ENCODE measurements around the gene STK32A.

The STK32A gene

DNA sequence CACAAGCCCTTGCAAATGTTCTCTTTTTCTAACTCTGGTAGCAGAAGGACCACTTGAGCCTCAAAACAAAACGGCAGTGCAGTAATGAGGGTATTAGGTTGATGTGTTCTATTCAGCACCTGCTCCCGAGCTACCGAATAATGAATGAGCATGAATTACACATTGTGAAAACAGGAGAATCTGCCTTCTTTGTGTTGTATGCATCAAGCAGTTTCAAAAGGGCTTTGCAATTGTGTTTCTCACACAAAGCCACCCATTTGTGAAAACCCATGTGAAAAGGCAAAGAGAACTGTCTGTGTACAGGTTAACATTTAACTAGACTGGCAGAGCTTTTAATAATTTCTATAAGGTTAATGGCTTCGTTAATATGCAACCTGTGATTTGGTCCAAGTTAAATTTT is 97.8 kb downstream of the STK32A start:
- no peak overlapping the region for H3K4me3 ChIP-seq (ENCODE audit: low read depth, low read length)
- TF ChIP-seq, protein P1, sequence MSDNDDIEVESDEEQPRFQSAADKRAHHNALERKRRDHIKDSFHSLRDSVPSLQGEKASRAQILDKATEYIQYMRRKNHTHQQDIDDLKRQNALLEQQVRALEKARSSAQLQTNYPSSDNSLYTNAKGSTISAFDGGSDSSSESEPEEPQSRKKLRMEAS (IDR thresholded peaks at IDR 0.05; ENCODE audit: low read depth, low read length), result no peak
- TF ChIP-seq POLR2A (IDR thresholded peaks at IDR 0.05; ENCODE audit: extremely low read depth, insufficient read length), result no peak
- TF ChIP-seq, protein P2, sequence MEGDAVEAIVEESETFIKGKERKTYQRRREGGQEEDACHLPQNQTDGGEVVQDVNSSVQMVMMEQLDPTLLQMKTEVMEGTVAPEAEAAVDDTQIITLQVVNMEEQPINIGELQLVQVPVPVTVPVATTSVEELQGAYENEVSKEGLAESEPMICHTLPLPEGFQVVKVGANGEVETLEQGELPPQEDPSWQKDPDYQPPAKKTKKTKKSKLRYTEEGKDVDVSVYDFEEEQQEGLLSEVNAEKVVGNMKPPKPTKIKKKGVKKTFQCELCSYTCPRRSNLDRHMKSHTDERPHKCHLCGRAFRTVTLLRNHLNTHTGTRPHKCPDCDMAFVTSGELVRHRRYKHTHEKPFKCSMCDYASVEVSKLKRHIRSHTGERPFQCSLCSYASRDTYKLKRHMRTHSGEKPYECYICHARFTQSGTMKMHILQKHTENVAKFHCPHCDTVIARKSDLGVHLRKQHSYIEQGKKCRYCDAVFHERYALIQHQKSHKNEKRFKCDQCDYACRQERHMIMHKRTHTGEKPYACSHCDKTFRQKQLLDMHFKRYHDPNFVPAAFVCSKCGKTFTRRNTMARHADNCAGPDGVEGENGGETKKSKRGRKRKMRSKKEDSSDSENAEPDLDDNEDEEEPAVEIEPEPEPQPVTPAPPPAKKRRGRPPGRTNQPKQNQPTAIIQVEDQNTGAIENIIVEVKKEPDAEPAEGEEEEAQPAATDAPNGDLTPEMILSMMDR (IDR thresholded peaks at IDR 0.05; ENCODE audit: low read depth, low read length), result no peak
- no peak for DNase-seq (ENCODE audit: low read depth)

DNA sequence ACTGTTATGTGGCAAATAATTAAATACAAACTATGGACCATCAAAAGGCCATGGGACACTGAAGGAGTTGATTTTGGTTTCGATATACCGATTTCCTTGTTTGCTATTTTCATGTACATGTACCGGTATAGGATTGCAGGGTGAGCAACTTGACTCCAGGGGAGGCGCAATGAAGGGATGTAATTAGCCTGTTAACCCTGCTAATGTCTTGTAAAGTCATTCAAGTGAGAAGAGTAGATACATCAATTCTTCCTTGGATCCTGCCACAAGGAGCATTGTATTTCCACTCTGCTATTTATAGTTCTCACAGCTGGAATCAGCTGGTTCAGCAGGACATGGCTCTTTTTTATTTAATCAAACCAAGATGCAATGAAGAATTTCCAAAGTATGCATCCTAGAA is 102.0 kb downstream of the STK32A start:
- TF ChIP-seq MYC (IDR thresholded peaks at IDR 0.05; ENCODE audit: low read depth, low read length) (no peak), POLR2A (IDR thresholded peaks at IDR 0.05; ENCODE audit: extremely low read depth, insufficient read length) (no peak)
- TF ChIP-seq, protein P1 (IDR thresholded peaks at IDR 0.05; ENCODE audit: low read depth, low read length), result no peak
- TF ChIP-seq, protein P2 (IDR thresholded peaks at IDR 0.05; ENCODE audit: low read depth, low read length), result no peak
- no peak overlapping the region for H3K4me3 ChIP-seq (ENCODE audit: low read depth, low read length)
- no peak for DNase-seq (ENCODE audit: low read depth)

DNA sequence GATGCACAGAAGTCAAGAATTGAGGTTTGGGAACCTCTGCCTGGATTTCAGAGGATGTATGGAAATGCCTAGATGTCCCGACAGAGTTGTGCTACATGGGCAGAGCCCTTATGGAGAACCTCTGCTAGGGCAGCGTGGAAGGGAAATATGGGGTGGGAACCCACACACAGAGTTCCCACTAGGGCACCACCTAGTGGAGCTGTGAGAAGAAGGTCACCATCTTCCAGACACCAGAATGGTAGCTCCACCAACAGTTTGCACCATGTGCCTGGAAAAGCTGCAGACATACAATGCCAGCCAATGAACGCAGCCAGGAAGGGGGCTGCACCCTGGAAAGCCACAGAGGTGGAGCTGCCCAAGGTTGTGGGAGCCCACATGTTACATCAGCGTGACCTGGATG is 104.5 kb downstream of the STK32A start:
- TF ChIP-seq, protein P1 (IDR thresholded peaks at IDR 0.05; ENCODE audit: low read depth, low read length), result no peak
- TF ChIP-seq POLR2A (IDR thresholded peaks at IDR 0.05; ENCODE audit: extremely low read depth, insufficient read length) (no peak), MYC (IDR thresholded peaks at IDR 0.05; ENCODE audit: low read depth, low read length) (no peak)
- TF ChIP-seq, protein P2 (IDR thresholded peaks at IDR 0.05; ENCODE audit: low read depth, low read length), result peak; percentile 17
- DNase-seq (ENCODE audit: low read depth), result peak; percentile 2
- no peak overlapping the region for H3K4me3 ChIP-seq (ENCODE audit: low read depth, low read length)

DNA sequence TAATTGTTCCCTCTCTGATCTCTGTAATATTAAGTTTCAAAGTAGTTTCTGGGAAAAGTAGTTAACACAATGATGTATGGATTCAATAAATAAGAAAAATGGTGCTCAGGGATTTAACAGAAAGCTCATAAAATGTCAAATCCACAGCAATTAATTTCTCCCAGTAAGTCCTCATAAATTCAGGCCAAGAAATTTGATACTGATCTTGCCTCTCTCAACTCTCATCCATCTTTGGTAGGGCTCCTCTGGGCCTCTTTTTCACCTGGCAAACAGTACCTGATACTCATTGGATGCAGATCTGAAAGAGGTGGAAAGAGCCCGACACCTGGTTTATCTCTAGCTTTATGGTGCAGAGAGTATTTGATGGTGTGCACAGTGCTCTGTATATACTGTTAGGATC is 106.1 kb downstream of the STK32A start:
- TF ChIP-seq POLR2A (IDR thresholded peaks at IDR 0.05; ENCODE audit: extremely low read depth, insufficient read length), result no peak
- TF ChIP-seq, protein P2 (IDR thresholded peaks at IDR 0.05; ENCODE audit: low read depth, low read length), result no peak
- no peak for TF ChIP-seq MYC (IDR thresholded peaks at IDR 0.05; ENCODE audit: low read depth, low read length)
- TF ChIP-seq, protein P1 (IDR thresholded peaks at IDR 0.05; ENCODE audit: low read depth, low read length), result no peak
- H3K4me3 ChIP-seq (ENCODE audit: low read depth, low read length), result no peak overlapping the region
- DNase-seq (ENCODE audit: low read depth), result no peak

DNA sequence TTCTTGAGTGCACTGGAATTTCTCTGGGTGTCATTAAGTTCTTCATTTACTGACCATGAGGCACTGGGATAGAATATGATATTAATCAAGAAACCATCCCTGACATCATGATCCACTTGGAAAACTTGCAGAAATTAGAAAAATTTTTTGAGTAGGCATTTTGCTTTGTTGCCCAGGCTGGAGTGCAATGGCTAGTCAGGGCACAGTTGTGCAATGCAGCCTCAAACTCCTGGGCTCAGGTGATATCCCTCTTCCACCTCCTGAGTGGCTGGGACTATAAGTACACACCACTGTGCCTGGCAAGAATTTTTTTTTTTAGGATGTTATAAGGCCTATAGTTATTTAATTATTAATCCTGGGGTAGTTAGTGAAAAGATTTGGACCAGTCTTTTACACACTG is 106.5 kb downstream of the STK32A start:
- no peak for TF ChIP-seq POLR2A (IDR thresholded peaks at IDR 0.05; ENCODE audit: extremely low read depth, insufficient read length)
- TF ChIP-seq, protein P2 (IDR thresholded peaks at IDR 0.05; ENCODE audit: low read depth, low read length), result no peak
- TF ChIP-seq, protein P1 (IDR thresholded peaks at IDR 0.05; ENCODE audit: low read depth, low read length), result no peak
- TF ChIP-seq MYC (IDR thresholded peaks at IDR 0.05; ENCODE audit: low read depth, low read length), result no peak
- DNase-seq (ENCODE audit: low read depth), result no peak

DNA sequence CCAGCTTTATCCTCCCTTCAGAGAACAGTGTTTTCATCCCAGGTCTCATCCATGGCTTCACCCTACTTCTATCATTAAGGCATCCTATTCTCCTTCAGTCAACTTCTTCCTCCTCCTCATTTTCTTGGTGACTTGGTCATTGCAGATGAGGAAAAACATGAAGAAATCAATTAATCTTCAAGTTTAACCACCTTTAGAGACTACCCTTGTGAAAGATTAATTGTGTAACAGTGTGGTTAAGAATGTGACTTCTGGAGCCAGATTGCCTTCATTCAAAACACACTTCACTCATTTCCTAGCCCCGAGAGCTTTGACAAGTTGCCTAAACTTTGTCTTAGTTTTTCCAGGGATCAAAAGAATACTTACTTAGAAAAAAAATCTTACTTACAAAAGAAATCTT is 110.0 kb downstream of the STK32A start:
- TF ChIP-seq, protein P2 (IDR thresholded peaks at IDR 0.05; ENCODE audit: low read depth, low read length), result no peak
- TF ChIP-seq MYC (IDR thresholded peaks at IDR 0.05; ENCODE audit: low read depth, low read length) (0 out of 2 replicates have a peak, but pooled peaks have one; percentile 13), POLR2A (IDR thresholded peaks at IDR 0.05; ENCODE audit: extremely low read depth, insufficient read length) (no peak)
- TF ChIP-seq, protein P1 (IDR thresholded peaks at IDR 0.05; ENCODE audit: low read depth, low read length), result 0 out of 2 replicates have a peak, but pooled peaks have one; percentile 6
- DNase-seq (ENCODE audit: low read depth), result peak; percentile 63
- H3K4me3 ChIP-seq (ENCODE audit: low read depth, low read length), result no peak overlapping the region

More for the DNA sequence above, 106.5 kb downstream of the STK32A start:
- H3K4me3 ChIP-seq (ENCODE audit: low read depth, low read length), result no peak overlapping the region

Data from NB4 (cell line).